Measurements from ENCODE around the gene TRIM39.

DNA sequence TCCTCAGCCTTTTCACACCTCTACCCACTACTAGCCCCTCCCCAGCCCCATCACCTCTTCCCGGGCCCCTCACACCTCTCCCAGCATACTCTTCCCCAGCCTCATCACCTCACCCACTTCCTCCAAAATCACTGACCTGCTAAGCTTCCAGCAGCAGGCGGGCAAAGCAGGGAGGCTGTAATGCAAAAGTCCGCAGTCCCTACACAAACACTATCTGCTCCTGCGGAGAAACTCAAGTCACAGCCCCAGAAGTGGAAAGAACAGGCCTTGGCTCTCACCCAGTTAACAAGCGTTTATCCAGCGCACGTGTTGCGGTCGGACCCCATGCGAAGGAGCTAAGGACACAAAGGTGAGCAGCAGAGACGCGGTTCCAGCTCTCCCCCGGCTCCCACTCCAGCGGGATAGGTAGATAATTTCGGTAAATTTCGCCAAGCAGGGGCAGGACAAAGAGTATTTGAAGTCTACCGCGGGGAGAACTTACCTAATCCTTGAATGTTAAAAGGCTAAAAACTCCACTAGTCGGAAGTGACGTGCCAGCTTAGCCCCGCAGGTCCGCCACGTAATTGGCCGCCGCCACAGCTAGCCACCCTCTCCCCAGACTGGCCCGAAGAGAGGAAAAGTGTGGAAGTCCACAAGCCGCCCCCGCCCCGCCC is 728 bp upstream of the TRIM39 start:
- TF ChIP-seq GATA2 (IDR thresholded peaks at IDR 0.05; ENCODE audit: low read depth, low read length) (no peak), GATA3 (IDR thresholded peaks at IDR 0.05; ENCODE audit: low read depth, low read length) (no peak)

Measured in SH-SY5Y (cell line).